ENCODE measurements around the gene RNF10.
A peak's percentile ranks its signal among the peaks of the same experiment; 100 is the strongest.

RNF10 gene

DNA sequence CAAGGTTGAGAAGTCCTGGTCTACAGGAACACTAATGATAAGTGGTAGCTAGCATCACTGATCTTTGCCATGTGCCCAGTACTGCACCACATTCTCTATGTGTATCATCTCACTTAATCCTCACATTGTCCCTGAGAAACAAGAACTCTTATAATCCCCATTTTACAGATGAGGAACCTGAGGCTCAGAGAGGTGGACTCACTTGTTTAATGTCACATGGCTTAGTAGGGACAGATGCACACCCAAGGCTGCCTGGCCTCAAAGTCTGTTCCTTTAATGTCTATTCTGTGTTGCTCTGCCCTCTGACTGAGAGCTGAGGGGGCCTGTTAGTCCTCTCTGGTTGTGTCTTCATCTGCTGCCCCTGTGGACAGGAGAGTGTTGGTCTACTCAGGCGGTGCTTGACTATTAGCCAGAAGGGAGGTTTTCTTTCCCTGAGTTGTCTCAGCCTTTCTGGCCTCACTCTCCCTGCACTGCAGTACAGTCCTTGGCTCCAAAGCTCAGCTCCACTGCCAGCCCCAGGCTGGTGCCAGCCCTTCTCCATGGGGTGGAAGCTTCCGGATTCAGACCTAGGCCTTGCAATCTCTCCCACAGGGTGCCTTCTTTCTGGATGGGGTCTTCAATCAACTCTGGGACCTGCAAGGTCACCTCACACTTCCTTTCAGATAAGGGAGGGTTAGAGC lies 43.2 kb upstream of the RNF10 start:
- H3K27me3 ChIP-seq (ENCODE audit: low read length): no peaks in the 10 kb centered on the region
- H3K9me3 ChIP-seq (ENCODE audit: insufficient read depth, low read length): no peaks in the 10 kb centered on the region
- H3K9ac ChIP-seq (ENCODE audit: low read length): no peak overlapping the region
- H4K20me1 ChIP-seq (ENCODE audit: low read depth, low read length): no peaks in the 10 kb centered on the region
- no peak overlapping the region for H3K4me3 ChIP-seq (ENCODE audit: insufficient read depth, low read length, poor library complexity, severe bottlenecking)
- TF ChIP-seq, protein P1, sequence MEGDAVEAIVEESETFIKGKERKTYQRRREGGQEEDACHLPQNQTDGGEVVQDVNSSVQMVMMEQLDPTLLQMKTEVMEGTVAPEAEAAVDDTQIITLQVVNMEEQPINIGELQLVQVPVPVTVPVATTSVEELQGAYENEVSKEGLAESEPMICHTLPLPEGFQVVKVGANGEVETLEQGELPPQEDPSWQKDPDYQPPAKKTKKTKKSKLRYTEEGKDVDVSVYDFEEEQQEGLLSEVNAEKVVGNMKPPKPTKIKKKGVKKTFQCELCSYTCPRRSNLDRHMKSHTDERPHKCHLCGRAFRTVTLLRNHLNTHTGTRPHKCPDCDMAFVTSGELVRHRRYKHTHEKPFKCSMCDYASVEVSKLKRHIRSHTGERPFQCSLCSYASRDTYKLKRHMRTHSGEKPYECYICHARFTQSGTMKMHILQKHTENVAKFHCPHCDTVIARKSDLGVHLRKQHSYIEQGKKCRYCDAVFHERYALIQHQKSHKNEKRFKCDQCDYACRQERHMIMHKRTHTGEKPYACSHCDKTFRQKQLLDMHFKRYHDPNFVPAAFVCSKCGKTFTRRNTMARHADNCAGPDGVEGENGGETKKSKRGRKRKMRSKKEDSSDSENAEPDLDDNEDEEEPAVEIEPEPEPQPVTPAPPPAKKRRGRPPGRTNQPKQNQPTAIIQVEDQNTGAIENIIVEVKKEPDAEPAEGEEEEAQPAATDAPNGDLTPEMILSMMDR (IDR thresholded peaks at IDR 0.05; ENCODE audit: insufficient read depth, low read length, poor library complexity, severe bottlenecking): no peak
- no peak for TF ChIP-seq EZH2phosphoT487 (conservative IDR thresholded peaks at IDR 0.05; ENCODE audit: low read length)
- no peaks in the 10 kb centered on the region for H3K9me2 ChIP-seq (replicated peaks; ENCODE audit: insufficient read depth, low read length)
- H3K36me3 ChIP-seq (ENCODE audit: low read length): no peaks in the 10 kb centered on the region
- H3K79me2 ChIP-seq (ENCODE audit: insufficient read depth, low read length): peaks cover under 1% of the 10 kb centered on the region; the same call in 1 of the 2 replicates
- H3F3A ChIP-seq (ENCODE audit: insufficient read depth): no peaks in the 10 kb centered on the region
- no peak overlapping the region for H3K27ac ChIP-seq (ENCODE audit: low read depth, low read length)
- no peak overlapping the region for H3K4me2 ChIP-seq (ENCODE audit: low read depth, low read length, poor library complexity, severe bottlenecking)
- no peak overlapping the region for H2AFZ ChIP-seq (ENCODE audit: low read depth, low read length, severe bottlenecking)

DNA sequence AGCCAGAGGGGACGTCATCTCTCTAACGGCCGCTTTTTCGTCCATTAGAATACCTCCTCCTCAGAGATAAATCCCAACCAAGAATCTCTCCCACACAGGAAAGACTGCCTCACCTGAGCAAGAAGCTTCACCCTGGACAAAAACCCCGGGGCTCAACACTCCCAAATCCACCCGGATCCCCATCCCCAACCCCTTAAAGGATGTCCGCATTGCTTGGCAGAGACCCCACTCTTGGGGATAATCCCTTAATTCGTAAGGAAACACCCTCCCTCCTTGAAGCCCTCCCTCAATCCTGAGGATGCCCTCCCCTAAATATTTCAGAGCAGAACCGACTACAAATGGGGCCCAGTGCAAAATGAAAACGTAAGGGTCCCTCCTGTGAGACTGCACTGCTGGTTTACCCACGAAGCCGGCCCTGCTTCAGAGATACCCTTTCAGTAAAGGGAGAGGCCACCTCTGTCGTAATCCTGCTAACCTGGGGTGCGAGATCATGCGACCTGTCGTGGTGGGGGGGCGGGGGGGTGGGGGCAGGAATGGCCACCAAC lies 38.9 kb upstream of the RNF10 start:
- H4K20me1 ChIP-seq (ENCODE audit: low read depth, low read length): peaks cover 8% of the 10 kb centered on the region; the same call in 1 of the 2 replicates
- H3K27ac ChIP-seq (ENCODE audit: low read depth, low read length): no peak overlapping the region

DNA sequence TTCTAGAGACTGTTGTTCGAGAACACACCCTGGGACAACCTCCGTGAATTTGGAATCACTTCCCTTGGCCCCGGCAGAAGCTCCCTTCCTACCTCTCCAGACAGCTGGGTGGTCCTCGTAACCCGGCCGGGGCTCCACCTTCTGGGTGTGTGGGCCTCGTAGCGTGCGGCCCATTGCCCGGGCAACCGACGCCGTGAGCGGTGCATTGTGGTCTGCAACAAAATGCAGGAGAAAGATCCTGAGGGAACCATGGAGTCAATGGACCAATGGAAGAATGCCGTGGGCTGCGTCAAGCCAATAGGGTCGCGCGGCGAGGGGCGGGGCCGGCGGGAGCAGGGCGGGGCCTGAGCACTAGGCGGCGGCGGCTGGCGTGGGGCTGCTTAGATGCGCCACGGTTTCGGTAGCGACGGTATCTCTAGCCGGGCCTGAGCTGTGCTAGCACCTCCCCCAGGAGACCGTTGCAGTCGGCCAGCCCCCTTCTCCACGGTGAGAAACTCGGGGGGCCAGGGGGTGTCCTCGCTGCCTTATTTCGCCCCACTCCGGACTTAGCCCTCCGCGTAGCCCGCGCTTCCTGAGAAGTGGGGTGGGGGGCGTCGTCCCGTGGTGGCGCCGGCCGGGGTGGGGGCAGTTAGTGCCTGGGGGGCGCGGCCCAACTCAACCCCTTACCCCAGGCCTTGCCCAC lies 38.3 kb upstream of the RNF10 start, which contains the start of gene DYNLL1:
TSS of gene DYNLL1 (plus strand) at position 383 of the 682 bp plus-strand sequence. CDS start 309 bp downstream, outside the sequence.
- Histone ChIP-seq H3K36me3 (ENCODE audit: low read length) (peaks cover 10% of the 10 kb centered on the region), H3F3A (ENCODE audit: insufficient read depth) (peaks cover 25% of the 10 kb centered on the region), H3K27ac (ENCODE audit: low read depth, low read length) (peak within 1 kb of the TSS; percentile 74), H3K79me2 (ENCODE audit: insufficient read depth, low read length) (peaks cover 22% of the 10 kb centered on the region), H2AFZ (ENCODE audit: low read depth, low read length, severe bottlenecking) (peak within 1 kb of the TSS; percentile 52), H3K27me3 (ENCODE audit: low read length) (no peaks in the 10 kb centered on the region), H4K20me1 (ENCODE audit: low read depth, low read length) (peaks cover 8% of the 10 kb centered on the region; the same call in 1 of the 2 replicates), H3K9me2 (replicated peaks; ENCODE audit: insufficient read depth, low read length) (no peaks in the 10 kb centered on the region), H3K9ac (ENCODE audit: low read length) (peak within 1 kb of the TSS; percentile 93), H3K9me3 (ENCODE audit: insufficient read depth, low read length) (no peaks in the 10 kb centered on the region), H3K4me2 (ENCODE audit: low read depth, low read length, poor library complexity, severe bottlenecking) (peak within 1 kb of the TSS; percentile 95), H3K4me3 (ENCODE audit: insufficient read depth, low read length, poor library complexity, severe bottlenecking) (peak within 1 kb of the TSS; percentile 79)
- TF ChIP-seq EZH2phosphoT487 (conservative IDR thresholded peaks at IDR 0.05; ENCODE audit: low read length): no peak
- TF ChIP-seq, protein P1 (IDR thresholded peaks at IDR 0.05; ENCODE audit: insufficient read depth, low read length, poor library complexity, severe bottlenecking): no peak

More for the DNA sequence above, 38.9 kb upstream of the RNF10 start:
- peak overlapping the region; percentile 52 for H2AFZ ChIP-seq (ENCODE audit: low read depth, low read length, severe bottlenecking)
- H3K79me2 ChIP-seq (ENCODE audit: insufficient read depth, low read length): peaks cover 22% of the 10 kb centered on the region
- TF ChIP-seq, protein P1 (IDR thresholded peaks at IDR 0.05; ENCODE audit: insufficient read depth, low read length, poor library complexity, severe bottlenecking): no peak
- TF ChIP-seq EZH2phosphoT487 (conservative IDR thresholded peaks at IDR 0.05; ENCODE audit: low read length): no peak
- no peaks in the 10 kb centered on the region for H3K9me2 ChIP-seq (replicated peaks; ENCODE audit: insufficient read depth, low read length)
- H3K27me3 ChIP-seq (ENCODE audit: low read length): no peaks in the 10 kb centered on the region
- peak overlapping the region; percentile 93 for H3K9ac ChIP-seq (ENCODE audit: low read length)
- H3F3A ChIP-seq (ENCODE audit: insufficient read depth): peaks cover 25% of the 10 kb centered on the region
- H3K4me2 ChIP-seq (ENCODE audit: low read depth, low read length, poor library complexity, severe bottlenecking): peak overlapping the region; percentile 95
- peaks cover 10% of the 10 kb centered on the region for H3K36me3 ChIP-seq (ENCODE audit: low read length)
- no peaks in the 10 kb centered on the region for H3K9me3 ChIP-seq (ENCODE audit: insufficient read depth, low read length)
- peak overlapping the region; percentile 79 for H3K4me3 ChIP-seq (ENCODE audit: insufficient read depth, low read length, poor library complexity, severe bottlenecking)
